Osteocyte (in vitro differentiated cells): Measurements from ENCODE around the gene NUF2. TPM values are rescaled to one million over a fixed set of nuclear protein-coding genes. Genes with fewer than 3 reads are reported as not detected.
"Not testable (repeated sequence)": the region's sequence is repeated elsewhere in the genome, so short reads cannot be mapped to it uniquely, and the experiment has no call there.

Experiments used
- DNase-seq: peaks from one replicate; pipeline ENCODE4 v3.0.0; 2021; ENCODE audit warnings: mixed read lengths; ENCODE audit not compliant: unreplicated experiment; ENCODE audit errors: extremely low spot score
- H3K27ac Mint-ChIP-seq: one replicate; pipeline ENCODE4 v1.8.0; 2021; ENCODE audit warnings: mild to moderate bottlenecking, mixed read lengths; ENCODE audit not compliant: unreplicated experiment
- H3K27me3 Mint-ChIP-seq: one replicate; pipeline ENCODE4 v1.8.0; 2021; ENCODE audit warnings: mixed read lengths; ENCODE audit not compliant: unreplicated experiment
- H3K36me3 Mint-ChIP-seq: one replicate; pipeline ENCODE4 v1.8.0; 2021; ENCODE audit warnings: mixed read lengths; ENCODE audit not compliant: unreplicated experiment
- H3K4me1 Mint-ChIP-seq: one replicate; pipeline ENCODE4 v1.8.0; 2021; ENCODE audit warnings: mixed read lengths; ENCODE audit not compliant: unreplicated experiment
- H3K4me3 Mint-ChIP-seq: one replicate; pipeline ENCODE4 v1.8.0; 2021; ENCODE audit warnings: mild to moderate bottlenecking, moderate library complexity, mixed read lengths; ENCODE audit not compliant: unreplicated experiment
- H3K9me3 Mint-ChIP-seq: one replicate; pipeline ENCODE4 v1.8.0; 2021; ENCODE audit warnings: mixed read lengths; ENCODE audit not compliant: unreplicated experiment
- total RNA-seq: library from RNA; stranded (reverse); gene quantifications from 2 replicates; pipeline ENCODE4 v1.2.1, GENCODE V29; 2021
- TF ChIP-seq, protein P1 (sequence below): fragments of 200-600 bp; sonication (generic); IDR thresholded peaks from 2 replicates; pipeline ENCODE4 v1.5.0; 2021; ENCODE audit warnings: antibody characterized with exemption, mild to moderate bottlenecking, moderate library complexity

NUF2 gene
- total RNA-seq, 1 donor from 2014 or later, result 5.2 TPM

DNA sequence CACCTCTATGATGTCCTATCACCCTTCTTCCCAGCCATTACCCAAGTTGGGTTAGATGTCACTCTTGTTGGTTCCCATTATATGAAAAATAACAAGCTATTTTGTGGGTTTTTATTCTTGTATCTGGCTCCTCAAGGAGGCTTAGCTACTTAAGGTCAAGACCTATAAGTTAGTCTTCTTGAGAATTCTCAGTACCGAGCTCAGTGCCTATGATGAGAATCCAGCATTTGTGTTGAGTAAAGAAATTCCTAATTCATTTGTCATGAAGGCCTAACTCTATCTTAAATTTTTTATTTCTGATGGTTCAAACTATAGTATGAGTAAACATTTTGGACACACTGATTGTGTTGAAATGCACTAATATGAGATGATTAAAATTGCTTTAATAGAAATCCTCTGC, 15.9 kb downstream of the NUF2 start:
- peaks cover 11% of the 10 kb centered on the region for H3K9me3 Mint-ChIP-seq
- H3K27ac Mint-ChIP-seq, result no peak overlapping the region
- H3K4me1 Mint-ChIP-seq, result peaks cover 2% of the 10 kb centered on the region
- no peaks in the 10 kb centered on the region for H3K27me3 Mint-ChIP-seq
- H3K4me3 Mint-ChIP-seq, result no peak overlapping the region
- peaks cover 10% of the 10 kb centered on the region for H3K36me3 Mint-ChIP-seq
- no peak for DNase-seq
- TF ChIP-seq, protein P1, sequence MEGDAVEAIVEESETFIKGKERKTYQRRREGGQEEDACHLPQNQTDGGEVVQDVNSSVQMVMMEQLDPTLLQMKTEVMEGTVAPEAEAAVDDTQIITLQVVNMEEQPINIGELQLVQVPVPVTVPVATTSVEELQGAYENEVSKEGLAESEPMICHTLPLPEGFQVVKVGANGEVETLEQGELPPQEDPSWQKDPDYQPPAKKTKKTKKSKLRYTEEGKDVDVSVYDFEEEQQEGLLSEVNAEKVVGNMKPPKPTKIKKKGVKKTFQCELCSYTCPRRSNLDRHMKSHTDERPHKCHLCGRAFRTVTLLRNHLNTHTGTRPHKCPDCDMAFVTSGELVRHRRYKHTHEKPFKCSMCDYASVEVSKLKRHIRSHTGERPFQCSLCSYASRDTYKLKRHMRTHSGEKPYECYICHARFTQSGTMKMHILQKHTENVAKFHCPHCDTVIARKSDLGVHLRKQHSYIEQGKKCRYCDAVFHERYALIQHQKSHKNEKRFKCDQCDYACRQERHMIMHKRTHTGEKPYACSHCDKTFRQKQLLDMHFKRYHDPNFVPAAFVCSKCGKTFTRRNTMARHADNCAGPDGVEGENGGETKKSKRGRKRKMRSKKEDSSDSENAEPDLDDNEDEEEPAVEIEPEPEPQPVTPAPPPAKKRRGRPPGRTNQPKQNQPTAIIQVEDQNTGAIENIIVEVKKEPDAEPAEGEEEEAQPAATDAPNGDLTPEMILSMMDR, result no peak

GRCh38 chr1:163346326-163346870, 24.6 kb downstream of the NUF2 start:
- Mint-ChIP-seq H3K36me3 (peaks cover 6% of the 10 kb centered on the region), H3K27me3 (no peaks in the 10 kb centered on the region), H3K4me3 (no peak overlapping the region), H3K9me3 (no peaks in the 10 kb centered on the region), H3K4me1 (no peaks in the 10 kb centered on the region), H3K27ac (peak overlapping the region; percentile 25)
- TF ChIP-seq, protein P1, result no peak
- DNase-seq, result no peak

- Mint-ChIP-seq H3K27me3 (no peaks in the 10 kb centered on the region), H3K4me3 (no peak overlapping the region)
- TF ChIP-seq, protein P1, result no peak
Measured at GRCh38 chr1:163347106-163347505, 25.4 kb downstream of the NUF2 start.

GRCh38 chr1:163351912-163352311, 30.2 kb downstream of the NUF2 start:
- TF ChIP-seq, protein P1, result no peak
- H3K4me3 Mint-ChIP-seq, result no peak overlapping the region
- H3K4me1 Mint-ChIP-seq, result no peaks in the 10 kb centered on the region
- H3K27me3 Mint-ChIP-seq, result no peaks in the 10 kb centered on the region
- H3K36me3 Mint-ChIP-seq, result peaks cover 10% of the 10 kb centered on the region
- no peaks in the 10 kb centered on the region for H3K9me3 Mint-ChIP-seq
- no peak overlapping the region for H3K27ac Mint-ChIP-seq
- no peak for DNase-seq

More at GRCh38 chr1:163347106-163347505, 25.4 kb downstream of the NUF2 start:
- Mint-ChIP-seq H3K36me3 (peaks cover 8% of the 10 kb centered on the region), H3K27ac (no peak overlapping the region), H3K4me1 (no peaks in the 10 kb centered on the region), H3K9me3 (no peaks in the 10 kb centered on the region)
- no peak for DNase-seq

- H3K27me3 Mint-ChIP-seq, result peaks cover 24% of the 10 kb centered on the region
- H3K36me3 Mint-ChIP-seq, result peaks cover 4% of the 10 kb centered on the region
- H3K9me3 Mint-ChIP-seq, result no peaks in the 10 kb centered on the region
- no peak for DNase-seq
- peaks cover 2% of the 10 kb centered on the region for H3K4me1 Mint-ChIP-seq
- H3K27ac Mint-ChIP-seq, result no peak overlapping the region
- no peak overlapping the region for H3K4me3 Mint-ChIP-seq
- TF ChIP-seq, protein P1, result no peak
Measured at GRCh38 chr1:163357378-163357777, 35.6 kb downstream of the NUF2 start.

DNA sequence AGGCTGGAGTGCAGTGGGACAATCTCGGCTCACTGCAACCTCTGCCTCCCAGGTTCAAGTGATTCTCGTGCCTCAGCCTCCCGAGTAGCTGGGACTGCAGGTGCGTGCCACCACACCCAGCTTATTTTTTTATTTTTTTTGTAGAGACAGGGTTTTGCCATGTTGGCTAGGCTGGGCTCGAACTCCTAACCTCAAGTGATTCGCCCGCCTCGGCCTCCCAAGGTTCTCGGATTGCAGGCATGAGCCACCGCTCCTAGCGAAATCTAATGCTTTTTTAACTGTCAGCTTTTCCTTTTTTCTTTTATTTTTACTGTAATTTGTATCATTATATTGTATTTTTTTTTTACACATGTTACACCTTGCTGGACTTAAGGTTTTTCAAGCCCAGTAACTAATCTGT, 36.4 kb downstream of the NUF2 start:
- H3K36me3 Mint-ChIP-seq, H3K27ac Mint-ChIP-seq, H3K4me1 Mint-ChIP-seq, H3K9me3 Mint-ChIP-seq, DNase-seq, H3K4me3 Mint-ChIP-seq: not testable (repeated sequence)
- H3K27me3 Mint-ChIP-seq, result peaks cover 32% of the 10 kb centered on the region
